ENCODE results near the gene DEFB124.
"Not testable (repeated sequence)": the region's sequence is repeated elsewhere in the genome, so short reads cannot be mapped to it uniquely, and the experiment has no call there.

The DEFB124 gene

DNA sequence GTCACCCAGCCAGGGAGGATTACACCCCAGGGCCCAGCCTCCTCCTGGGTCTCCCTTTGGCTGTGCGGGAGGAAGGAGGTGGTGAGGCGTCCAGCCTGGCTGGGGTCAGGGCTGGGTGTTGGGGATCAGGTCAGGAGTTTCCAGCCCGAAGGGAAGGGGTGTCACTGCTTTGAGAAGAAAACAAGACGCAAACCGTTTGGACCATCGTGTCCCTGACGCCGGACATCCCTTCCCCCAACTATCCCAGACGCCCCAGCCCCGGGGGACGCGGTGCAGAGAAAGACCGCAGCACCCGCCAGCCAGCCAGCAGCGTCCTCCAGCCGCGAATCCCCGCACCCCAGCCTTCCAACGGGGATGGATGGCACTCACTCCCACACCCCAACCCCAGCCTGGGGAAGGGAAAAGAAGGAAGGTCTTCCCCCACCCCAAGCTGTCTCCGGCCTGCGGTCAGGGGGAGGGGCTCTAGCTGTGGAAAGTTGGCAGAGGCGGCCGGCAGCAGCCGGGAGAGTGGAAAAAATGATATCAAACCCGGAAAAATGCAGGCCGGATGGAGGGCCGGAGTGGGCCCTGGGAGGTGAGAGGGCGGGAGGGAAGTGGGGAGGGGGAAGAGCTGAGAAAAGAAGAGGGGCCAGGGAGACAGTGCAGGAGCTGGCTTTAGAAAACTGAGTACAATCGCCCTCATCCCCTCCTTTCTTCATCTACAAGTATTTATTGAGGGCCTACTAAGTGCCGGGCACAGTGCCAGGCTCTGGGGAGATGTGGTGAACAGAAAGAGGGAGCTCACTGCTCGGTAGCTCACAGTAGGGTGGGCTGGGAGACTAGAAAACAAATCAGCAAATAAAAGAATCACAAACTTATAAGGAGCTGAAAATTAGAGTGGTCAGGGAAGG is 10.8 kb upstream of the DEFB124 start:
- no peak for DNase-seq

DNA sequence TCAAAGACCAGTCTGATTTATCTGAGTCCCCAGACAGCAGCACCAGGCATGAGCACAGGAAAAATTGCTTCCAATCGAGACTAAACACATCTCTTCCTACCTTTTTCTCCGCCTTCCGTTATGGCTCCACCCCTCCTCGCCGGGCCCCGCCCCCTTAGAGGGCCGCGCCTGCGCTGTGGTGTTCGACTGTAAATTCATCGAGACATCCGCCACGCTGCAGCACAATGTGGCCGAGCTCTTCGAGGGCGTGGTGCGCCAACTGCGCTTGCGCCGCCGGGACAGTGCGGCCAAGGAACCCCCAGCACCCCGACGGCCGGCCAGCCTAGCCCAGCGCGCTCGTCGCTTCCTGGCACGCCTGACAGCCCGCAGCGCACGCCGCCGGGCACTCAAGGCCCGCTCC is 9.1 kb upstream of the DEFB124 start:
- DNase-seq: no peak

DNA sequence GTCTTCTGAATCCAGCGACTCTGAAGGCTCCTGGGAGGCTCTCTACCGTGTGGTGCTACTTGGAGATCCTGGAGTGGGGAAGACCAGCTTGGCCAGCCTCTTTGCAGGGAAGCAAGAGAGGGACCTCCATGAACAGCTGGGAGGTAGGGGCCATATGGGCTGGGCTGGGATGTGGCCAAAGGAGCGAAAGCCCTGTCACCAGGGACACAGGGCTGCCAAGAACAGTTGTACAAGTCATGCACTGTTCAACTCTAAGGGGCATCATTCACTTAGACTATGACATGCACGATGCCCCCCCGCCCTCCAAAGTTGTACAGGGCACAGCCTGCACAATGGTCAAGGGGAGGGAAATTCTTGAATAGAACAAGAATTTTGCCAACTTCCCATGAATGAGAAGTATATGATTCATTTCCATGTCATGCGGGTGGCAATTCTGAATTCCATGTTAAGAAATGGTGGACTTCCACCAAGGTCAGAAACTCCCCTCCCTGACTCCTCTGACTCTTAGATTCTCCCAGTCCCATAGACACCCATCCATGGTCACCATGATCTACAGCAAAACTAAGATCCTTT is 1.8 kb upstream of the DEFB124 start:
- DNase-seq: no peak

DNA sequence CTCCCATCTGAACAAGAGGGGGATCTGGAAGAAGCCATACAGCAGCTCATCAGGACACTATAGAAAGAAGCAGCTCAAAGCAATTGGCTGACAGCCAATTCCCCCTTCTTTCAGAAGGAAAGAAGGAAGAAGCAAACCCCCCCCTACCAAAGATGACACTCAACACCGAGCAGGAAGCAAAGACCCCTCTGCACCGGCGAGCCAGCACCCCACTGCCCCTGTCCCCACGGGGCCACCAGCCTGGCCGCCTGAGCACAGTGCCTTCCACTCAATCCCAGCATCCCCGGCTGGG is 1.3 kb upstream of the DEFB124 start:
- no peak for DNase-seq

DNA sequence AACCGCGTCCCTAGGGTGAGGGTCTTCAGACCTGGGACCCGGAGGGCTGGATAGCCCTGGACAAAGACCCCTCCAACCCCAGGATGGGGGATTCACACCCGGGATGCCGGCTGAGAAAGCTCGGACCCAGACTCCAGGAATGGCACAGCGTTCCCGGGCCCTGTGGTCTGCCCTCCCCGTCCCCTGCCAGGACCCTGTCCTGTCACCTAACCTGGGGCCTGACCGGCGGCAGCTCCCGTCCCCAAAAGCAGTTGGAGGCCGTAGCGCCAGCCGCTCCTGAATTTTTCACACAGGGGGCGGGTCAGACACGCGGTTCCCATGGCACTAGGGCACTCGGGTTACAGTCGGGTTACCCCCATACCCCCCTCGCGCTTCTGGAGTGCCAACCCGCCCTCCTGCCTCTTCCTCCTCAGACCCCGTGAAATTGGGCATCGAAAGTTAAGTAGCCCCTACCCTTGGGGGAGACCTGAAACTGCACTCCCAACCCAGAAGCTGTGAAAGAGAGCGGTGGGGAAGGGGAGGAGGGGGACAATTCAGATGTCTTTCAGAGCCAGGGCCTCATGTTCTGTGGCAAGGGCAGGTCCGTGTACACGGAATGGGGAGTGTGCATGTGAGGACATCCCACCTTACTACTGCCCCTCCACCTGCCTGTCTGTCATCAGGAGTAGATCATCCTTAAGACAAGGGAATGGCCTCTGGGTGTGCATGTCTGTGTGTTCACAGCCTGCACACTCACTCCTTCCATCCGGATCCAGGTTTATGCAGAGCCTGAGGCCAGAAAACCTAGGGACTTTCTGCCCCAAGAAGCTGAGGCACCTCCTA is 756 bp upstream of the DEFB124 start:
- DNase-seq: no peak

DNA sequence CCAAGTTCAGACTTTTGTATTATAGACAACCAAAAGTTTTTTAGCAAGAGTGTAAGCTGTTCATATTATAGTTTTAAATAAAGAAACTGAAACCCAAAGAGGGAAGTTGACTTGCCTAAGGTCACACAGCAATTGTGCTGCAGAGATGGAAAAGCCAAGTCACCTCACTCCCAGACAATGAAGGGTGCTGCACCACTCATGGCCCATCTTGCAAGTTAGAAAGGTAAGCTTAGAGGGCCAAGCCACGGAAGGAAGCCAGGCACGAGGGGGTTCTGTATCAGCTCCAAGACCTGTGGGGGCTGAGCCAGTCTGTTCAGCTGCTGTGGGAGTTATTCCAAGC is 860 bp downstream of the DEFB124 start:
- DNase-seq: no peak

DNA sequence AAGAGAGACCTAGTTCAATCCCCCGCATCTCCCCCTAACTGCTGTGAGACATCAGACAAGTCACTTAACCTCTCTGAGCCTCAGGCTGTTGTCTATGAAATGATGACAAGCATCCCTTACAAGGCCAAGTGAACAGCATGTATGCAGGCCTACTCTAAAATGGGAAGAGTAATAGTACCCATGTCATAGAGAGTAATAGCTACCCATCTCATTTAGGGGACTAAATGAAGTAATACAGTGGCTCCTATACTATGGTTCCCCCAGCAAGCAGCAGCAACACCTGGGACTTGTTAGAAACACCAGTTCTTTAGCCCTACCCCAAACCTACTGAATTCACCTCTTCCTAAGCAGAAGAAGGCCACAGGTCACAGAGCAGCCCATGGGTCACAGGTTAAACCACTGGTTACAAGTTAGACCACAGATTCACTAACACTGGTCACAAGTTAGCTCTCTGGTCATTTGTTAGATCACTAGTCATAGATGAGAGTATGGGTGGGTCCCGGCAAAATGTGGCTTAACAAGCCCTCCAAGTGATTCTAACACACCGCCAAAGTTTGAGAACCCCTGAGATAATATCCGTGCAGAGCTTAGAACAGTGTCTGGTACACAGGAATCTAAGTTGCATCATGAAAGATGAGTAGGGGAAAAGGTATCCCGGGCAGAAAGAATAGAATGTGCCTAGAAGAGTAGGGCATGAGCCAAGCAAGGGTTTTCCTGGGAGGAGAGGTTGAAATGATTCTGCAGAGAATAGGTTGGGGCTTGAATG is 1.4 kb downstream of the DEFB124 start:
- no peak for DNase-seq

DNA sequence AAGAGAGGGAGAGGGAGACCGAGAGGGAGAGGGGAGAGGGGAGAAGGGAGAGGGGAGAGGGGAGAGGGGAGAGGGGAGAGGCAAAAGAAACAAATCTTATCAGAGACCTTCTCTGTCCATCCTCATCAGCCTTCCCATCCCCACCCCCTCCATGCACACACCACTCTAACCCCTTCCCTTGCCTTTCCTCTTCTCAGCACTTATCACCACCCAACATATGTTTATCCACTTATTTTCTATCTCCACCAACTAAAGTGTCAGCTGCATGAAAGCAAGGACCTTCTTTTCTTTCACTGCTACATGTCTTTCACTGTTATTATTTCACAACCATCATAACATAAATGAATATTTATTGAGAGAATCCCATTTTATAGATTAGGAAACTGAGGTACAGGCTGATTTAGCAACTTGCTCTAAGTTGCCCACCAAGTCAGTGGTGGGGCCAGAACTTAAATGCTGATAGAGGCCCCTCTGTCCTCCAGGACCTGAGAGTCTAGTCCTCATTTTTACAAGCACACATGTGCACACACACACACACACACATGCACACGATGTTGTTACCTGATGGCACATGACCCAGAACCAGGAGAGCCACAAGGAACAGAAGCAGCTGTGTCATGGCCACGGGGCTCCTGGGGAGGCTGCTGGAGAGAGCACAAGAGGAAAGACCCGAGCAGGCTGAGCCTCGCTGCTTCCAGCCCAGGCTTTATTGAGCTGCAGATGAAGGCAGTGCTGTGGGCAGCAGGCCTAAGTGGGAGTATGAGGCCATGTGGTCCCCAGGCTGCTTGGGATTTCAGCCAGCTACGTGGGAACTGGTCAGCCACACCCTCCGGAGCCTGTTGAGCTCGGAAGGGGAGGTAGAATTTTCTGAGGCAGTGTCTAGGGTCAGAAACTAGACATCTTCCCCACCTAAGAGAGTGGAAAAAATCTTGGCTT is 2.3 kb downstream of the DEFB124 start:
- DNase-seq: no peak

DNA sequence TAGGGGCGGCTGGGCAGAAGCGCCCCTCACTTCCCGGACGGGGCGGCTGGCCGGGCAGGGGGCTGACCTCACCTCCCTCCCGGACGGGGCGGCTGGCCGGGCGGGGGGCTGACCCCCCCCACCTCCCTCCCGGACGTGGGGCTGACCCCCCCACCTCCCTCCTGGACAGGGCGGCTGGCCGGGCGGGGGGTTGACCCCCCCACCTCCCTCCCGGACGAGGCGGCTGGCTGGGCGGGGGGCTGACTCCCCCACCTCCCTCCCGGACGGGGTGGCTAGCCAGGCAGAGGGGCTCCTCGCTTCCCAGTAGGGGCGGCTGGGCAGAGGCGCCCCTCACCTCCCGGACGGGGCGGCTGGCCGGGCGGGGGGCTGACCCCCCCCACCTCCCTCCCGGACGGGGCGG is 4.0 kb downstream of the DEFB124 start:
- DNase-seq: not testable (repeated sequence)

DNA sequence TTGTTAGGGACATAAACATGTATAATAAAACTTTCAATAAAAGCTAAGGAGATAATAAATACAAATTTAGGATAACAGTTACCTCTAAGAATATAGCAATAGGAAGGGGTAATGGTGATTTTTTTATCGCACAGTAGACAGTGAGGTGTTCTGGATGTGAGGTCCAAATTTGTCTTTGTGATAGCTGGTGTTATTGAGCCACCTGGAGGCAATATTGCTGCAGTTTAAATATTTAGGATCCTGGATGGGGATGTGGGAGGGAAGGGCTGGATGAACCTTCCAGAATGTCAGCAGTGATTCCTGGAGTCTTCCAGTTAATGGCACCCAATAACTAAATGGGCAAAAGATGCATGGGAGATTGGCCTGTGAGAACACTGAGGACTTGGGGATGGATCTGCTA is 20.6 kb downstream of the DEFB124 start:
- DNase-seq: no peak

DNA sequence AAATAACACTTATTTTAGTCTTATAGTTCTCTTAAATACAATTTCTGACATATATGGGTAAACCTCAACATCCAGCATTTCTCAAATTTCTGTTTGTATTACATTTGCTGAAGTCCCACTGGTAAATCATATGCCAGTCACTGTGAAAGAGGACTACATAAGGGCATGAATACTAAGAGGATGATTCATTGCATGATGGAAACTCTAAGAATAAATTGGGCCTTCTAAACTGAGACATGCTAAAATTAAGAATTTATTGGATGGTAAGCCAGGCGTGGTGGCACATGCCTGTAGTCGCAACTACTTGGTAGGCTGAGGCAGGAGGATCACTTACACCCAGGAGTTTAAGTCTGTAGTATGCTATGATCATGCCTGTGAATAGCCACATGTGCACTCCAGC is 22.4 kb downstream of the DEFB124 start:
- no peak for DNase-seq

DNA sequence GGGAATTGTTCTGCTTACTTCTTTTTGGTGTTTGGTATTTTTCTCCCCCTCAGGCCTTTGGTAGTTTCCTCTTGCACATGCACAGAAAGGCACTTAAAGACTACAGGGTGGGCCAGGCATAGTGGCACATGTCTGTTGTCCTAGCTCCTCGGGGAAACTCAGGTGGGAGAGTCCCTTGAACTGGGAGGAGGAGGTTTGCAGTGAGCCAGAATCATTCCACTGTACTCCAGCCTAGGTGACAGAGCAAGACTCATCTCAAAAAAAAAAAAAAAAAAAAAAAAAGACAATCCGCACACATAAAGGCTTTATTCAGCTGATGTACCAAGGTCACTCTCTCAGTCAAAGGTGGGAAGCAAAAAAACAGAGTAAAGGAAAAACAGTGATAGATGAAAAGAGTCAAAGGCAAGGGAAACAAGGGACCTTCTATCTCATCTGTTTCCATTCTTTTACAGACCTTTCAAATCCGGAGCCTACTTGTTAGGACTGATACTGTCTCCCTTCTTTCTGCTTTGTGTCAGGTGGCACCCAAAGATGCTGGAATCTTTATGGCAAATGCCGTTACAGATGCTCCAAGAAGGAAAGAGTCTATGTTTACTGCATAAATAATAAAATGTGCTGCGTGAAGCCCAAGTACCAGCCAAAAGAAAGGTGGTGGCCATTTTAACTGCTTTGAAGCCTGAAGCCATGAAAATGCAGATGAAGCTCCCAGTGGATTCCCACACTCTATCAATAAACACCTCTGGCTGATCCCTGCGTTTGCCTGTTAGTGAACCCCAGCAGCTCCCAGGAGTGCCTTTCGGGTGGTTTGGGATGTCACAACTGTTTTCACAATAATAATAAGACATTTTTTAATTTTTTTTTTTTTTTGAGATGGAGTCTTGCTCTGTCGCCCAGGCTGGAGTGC is 25.2 kb downstream of the DEFB124 start:
- no peak for DNase-seq

DNA sequence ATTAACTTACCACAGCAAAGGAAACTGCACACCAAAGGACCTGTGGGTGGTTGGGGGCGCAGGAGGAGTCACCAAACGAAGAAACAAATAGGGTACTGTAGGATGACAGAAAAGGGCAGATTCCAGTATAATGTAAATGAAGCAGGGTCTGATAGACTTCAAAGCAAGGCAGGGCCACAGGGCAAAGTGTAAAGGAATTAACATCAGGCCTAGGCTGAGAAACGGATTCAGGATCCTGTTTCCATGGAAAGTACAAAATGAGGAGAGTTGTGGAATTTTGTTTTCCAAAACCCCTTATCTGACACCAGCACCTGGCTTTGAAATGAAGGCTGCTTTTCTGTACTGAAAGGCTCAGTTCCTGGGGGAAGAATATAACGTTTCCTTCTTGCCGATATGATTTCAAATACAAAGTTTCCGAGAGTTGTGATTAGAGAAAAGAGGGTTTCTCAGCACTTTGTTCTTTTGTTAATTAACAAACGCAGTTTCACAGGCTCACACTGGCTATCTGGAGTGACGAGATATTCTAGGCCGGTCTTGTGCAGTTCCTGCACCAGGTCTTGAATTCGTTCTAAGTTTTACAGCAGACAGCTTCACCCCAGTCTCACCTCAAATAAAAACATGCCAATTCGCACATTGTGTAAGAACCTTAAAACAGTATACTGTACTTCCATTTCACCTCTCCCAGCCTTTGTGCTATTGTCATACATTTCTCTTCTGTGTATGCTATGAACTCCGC is 28.7 kb downstream of the DEFB124 start:
- DNase-seq: no peak

DNA sequence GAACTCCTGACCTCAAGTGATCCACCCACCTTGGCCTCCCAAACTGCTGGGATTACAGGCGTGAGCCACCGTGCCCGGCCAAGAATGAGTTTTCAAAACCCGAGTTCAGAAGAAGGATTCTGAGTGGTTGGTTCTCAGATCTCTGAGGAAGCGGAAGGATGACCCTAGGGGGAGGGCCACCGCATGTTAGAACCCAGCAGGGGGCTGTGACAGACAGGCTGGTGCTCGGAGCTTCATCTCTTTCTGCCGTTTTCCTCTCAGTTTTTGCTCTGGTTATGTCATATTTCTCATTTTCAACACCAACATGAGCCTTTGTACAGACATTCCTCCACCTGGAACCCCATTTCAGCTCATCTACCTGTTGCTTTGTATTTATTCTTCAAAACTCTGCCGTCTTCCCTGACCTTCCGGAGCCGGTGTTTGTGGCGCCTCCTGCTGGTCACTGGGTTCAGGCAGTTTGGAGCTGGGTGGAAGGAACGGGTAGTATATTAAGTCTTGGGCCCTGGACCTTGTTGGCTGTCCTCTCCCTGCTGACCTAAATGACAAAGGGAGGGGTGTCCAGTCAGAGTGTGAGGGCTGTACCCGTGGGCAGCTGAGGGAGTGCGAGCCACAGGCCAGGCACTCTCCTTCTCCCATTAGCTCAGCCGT is 34.8 kb downstream of the DEFB124 start, which contains the start of gene DEFB123:
TSS of gene DEFB123 (plus strand) at position 621 of the 648 bp plus-strand sequence. CDS start 67 bp downstream, outside the sequence.
- no peak for DNase-seq

DNA sequence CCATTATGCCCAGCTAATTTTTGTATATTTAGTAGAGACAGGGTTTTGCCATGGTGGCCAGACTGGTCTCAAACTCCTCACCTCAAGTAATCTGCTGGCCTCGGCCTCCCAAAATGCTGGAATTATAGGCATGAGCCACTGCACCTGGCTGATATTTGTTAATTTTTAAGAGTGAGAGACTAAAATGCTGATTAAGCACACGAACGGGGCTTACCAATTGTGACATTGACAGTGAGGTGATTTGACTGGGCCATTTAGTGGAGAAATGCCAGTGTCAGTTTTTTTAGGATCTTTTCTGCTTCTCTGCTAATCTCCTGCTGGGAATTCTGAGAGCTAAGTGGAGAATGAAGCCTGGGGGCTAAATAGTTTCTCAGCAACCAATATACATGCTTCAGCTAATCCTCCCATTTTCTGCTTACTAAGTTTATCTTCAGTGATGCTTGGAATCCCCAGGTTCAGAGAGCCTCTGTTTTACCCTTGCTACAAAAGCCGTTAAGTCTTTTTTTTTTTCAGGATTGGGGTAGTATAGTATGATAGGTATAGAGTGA is 44.3 kb downstream of the DEFB124 start:
- no peak for DNase-seq

DNA sequence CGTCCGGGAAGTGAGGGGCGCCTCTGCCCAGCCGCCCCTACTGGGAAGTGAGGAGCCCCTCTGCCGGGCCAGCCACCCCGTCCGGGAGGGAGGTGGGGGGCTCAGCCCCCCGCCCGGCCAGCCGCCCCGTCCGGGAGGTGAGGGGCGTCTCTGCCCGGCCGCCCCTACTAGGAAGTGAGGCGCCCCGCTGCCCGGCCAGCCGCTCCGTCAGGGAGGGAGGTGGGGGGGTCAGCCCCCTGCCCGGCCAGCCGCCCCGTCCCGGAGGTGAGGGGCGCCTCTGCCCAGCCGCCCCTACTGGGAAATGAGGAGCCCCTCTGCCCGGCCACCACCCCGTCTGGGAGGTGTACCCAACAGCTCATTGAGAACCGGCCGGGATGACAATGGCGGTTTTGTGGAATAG is 47.4 kb downstream of the DEFB124 start:
- DNase-seq: not testable (repeated sequence)

DNA sequence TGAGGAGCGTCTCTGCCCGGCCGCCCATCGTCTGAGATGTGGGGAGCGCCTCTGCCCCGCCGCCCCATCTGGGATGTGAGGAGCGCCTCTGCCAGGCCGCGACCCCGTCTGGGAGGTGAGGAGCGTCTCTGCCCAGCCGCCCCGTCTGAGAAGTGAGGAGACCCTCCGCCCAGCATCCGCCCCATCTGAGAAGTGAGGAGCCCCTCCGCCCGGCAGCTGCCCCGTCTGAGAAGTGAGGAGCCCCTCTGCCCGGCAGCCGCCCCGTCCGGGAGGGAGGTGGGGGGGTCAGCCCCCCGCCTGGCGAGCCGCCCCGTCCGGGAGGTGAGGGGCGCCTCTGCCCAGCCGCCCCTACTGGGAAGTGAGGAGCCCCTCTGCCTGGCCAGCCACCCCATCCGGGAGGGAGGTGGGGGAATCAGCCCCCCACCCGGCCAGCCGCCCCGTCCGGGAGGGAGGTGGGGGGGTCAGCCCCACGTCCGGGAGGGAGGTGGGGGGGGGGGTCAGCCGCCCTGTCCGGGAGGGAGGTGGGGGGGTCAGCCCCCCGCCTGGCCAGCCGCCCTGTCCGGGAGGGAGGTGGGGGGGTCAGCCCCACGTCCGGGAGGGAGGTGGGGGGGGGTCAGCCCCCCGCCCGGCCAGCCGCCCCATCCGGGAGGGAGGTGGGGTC is 47.9 kb downstream of the DEFB124 start:
- DNase-seq: not testable (repeated sequence)

DNA sequence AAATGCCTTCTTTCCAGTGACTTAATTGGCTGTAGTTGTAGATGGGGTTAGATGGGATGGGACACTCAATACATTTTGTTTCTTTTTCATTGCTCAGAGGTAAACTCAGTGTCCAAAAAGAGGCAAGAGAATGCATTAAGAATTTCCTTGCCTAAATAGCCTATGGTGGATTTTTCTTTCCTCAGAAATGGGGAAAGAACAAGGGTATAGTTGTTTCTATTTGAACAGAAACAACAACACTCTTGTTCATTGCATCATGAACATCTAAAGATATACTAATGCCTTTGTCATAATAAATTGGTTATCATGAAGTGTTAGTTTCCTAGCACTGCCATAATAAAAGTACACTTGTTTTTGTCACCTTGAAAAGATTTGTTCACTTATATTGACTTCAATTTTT is 49.1 kb downstream of the DEFB124 start:
- DNase-seq: no peak

DNA sequence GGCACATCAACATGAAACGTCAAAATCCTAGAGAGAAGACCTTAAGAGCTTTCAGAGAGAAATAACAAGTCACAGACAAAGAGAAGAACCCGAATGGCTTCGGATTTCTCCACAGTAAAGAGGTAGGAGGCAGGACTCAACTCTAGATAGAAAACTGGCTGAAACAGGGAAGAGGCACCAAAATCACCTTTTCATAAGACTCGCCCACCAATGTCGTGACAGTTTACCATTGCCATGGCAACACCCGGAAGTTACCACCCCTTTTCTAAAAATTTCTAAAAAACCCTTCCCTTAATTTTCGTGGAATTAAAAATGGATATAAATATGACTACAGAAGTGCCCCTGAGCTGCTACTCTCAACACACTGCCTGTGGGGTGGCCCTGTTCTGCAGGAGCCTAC is 56.6 kb downstream of the DEFB124 start:
- no peak for DNase-seq

Measured in NK-92 treated with Interleukin-12 subunit alpha and Interleukin-12 subunit beta, amount 100 ng/mL, for 24 hours (cell line).